ENCODE results near the gene RBCK1.

DNA sequence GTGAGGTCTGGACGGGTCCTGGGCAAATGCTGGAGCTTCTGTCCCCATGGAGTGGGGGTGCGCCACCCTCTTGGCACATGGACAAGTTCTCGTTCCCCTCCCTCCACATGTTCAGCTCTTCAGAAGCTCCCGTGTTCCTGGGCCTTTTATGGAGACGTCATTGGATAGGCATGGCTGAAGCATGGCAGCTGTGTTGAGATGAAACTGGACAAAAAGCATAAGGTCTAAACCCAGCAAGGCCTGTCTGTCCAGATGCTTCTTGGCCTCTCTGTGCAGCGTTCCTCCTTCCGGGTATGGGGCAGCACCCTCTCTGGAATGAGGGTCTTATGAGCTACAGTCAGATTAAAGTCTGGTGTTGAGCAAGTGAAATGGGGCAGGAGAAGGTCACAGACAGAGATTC is 27.5 kb downstream of the RBCK1 start:
- TF ChIP-seq POLR2AphosphoS5 (IDR thresholded peaks at IDR 0.05), result no peak
- TF ChIP-seq POLR2A (IDR thresholded peaks at IDR 0.05), result no peak
- TF ChIP-seq, protein P1, sequence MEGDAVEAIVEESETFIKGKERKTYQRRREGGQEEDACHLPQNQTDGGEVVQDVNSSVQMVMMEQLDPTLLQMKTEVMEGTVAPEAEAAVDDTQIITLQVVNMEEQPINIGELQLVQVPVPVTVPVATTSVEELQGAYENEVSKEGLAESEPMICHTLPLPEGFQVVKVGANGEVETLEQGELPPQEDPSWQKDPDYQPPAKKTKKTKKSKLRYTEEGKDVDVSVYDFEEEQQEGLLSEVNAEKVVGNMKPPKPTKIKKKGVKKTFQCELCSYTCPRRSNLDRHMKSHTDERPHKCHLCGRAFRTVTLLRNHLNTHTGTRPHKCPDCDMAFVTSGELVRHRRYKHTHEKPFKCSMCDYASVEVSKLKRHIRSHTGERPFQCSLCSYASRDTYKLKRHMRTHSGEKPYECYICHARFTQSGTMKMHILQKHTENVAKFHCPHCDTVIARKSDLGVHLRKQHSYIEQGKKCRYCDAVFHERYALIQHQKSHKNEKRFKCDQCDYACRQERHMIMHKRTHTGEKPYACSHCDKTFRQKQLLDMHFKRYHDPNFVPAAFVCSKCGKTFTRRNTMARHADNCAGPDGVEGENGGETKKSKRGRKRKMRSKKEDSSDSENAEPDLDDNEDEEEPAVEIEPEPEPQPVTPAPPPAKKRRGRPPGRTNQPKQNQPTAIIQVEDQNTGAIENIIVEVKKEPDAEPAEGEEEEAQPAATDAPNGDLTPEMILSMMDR (IDR thresholded peaks at IDR 0.05), result no peak
- TF ChIP-seq EP300 (IDR thresholded peaks at IDR 0.05), result no peak

All from upper lobe of left lung (tissue), 4 donors.